ENCODE data around the gene PPP2R5E. TPM values are rescaled to one million over a fixed set of nuclear protein-coding genes. Genes with fewer than 3 reads are reported as not detected.

Gene PPP2R5E
- total and polyA plus RNA-seq, 2 of the 8 experiments (the other 6 are each of a cell fraction or from before 2014, with no cell fraction given), result 6.8 to 64.6 TPM

GRCh38 chr14:63393012-63393411, 150.2 kb downstream of the PPP2R5E start:
- H3K79me1 ChIP-seq (ENCODE audit: low read depth, low read length), result no peaks in the 10 kb centered on the region
- H2BK120ac ChIP-seq (replicated peaks; ENCODE audit: low read depth, low read length), result no peak overlapping the region
- H3K4ac ChIP-seq (replicated peaks; ENCODE audit: insufficient read length, low read depth, low read length), result no peak overlapping the region
- H3K18ac ChIP-seq (ENCODE audit: extremely low read depth, low read length), result no peak overlapping the region
- no peak overlapping the region for H3K23ac ChIP-seq (ENCODE audit: insufficient read length)
- no peak overlapping the region for H2BK15ac ChIP-seq (ENCODE audit: low read length)
- H4K8ac ChIP-seq (ENCODE audit: extremely low read depth, insufficient read depth, low read length), result no peak overlapping the region
- H3K79me2 ChIP-seq (ENCODE audit: control insufficient read depth in 1 of 2, insufficient read depth in 2 of 2, low read length in 2 of 2), result no peaks in the 10 kb centered on the region
- CTCF ChIA-PET (ENCODE audit: partially characterized antibody), result interaction anchor here (0.7 kb wide), 1 partner anchor 142 kb away, joined by 6 read pairs; no protein-coding TSS in a partner anchor
- POLR2A ChIA-PET (ENCODE audit: partially characterized antibody), result no interaction called here
- no peak overlapping the region for H2BK5ac ChIP-seq (ENCODE audit: low read depth, low read length)
- no peaks in the 10 kb centered on the region for H3K27me3 ChIP-seq (replicated peaks in 1 of 4; ENCODE audit: control insufficient read depth in 3 of 4, extremely low read depth in 1 of 4, insufficient read depth in 3 of 4, low read length in 3 of 4)
- H2BK12ac ChIP-seq (ENCODE audit: low read depth, low read length), result no peak overlapping the region
- no peaks in the 10 kb centered on the region for H4K20me1 ChIP-seq (replicated peaks in 1 of 2; ENCODE audit: control insufficient read depth in 1 of 2, insufficient read depth in 2 of 2, low read length in 2 of 2)
- H2AFZ ChIP-seq (ENCODE audit: low read length), result no peak overlapping the region
- no peak overlapping the region for H3K56ac ChIP-seq (replicated peaks; ENCODE audit: insufficient read length, low read depth, low read length)
- no peak overlapping the region for H3K14ac ChIP-seq (ENCODE audit: insufficient read length)
- no peak overlapping the region for H3K4me2 ChIP-seq (ENCODE audit: insufficient read depth in 1 of 2, low read depth in 2 of 2, low read length in 2 of 2)
- no peak overlapping the region for H3K4me3 ChIP-seq (ENCODE audit: extremely low read depth in 1 of 4, insufficient read depth in 2 of 4, low read depth in 3 of 4, low read length in 4 of 4)
- TF ChIP-seq E2F6 (IDR thresholded peaks at IDR 0.05), result no peak
- TF ChIP-seq TAF7 (optimal IDR thresholded peaks at IDR 0.05; ENCODE audit: borderline replicate concordance, low read depth, low read length), result no peak
- TF ChIP-seq ZNF274 (IDR thresholded peaks at IDR 0.05; ENCODE audit: borderline replicate concordance, extremely low read depth, low read length), result no peak
- TF ChIP-seq HDAC2 (IDR thresholded peaks at IDR 0.05; ENCODE audit: borderline replicate concordance in 1 of 2, low read depth in 2 of 2, low read length in 2 of 2), result no peak
- no peak for TF ChIP-seq EZH2 (IDR thresholded peaks at IDR 0.05; ENCODE audit: low read depth, low read length, severe bottlenecking)
- TF ChIP-seq SIN3A (conservative IDR thresholded peaks at IDR 0.05 in 1 of 2, IDR thresholded peaks at IDR 0.05 in 1 of 2; ENCODE audit: low read depth in 1 of 2, low read length in 2 of 2), result no peak
- no peak for TF ChIP-seq SP2 (IDR thresholded peaks at IDR 0.05; ENCODE audit: low read length)
- TF ChIP-seq JUND (IDR thresholded peaks at IDR 0.05; ENCODE audit: low read length), result no peak
- no peak for TF ChIP-seq CEBPB (IDR thresholded peaks at IDR 0.05; ENCODE audit: low read depth, low read length)
- TF ChIP-seq CHD1 (IDR thresholded peaks at IDR 0.05; ENCODE audit: low read depth, low read length), result no peak
- TF ChIP-seq RAD21 (IDR thresholded peaks at IDR 0.05 in 1 of 2, conservative IDR thresholded peaks at IDR 0.05 in 1 of 2; ENCODE audit: low read depth in 2 of 2, low read length in 2 of 2), result no peak
- H3K9me3 ChIP-seq (ENCODE audit: insufficient read depth in 2 of 2, low read depth in 1 of 2, low read length in 1 of 2), result no peaks in the 10 kb centered on the region
- H4K91ac ChIP-seq (replicated peaks; ENCODE audit: insufficient read length, low read length), result no peak overlapping the region
- H3K36me3 ChIP-seq (ENCODE audit: control insufficient read depth in 2 of 4, insufficient read depth in 4 of 4, low read length in 3 of 4), result peaks cover 0 to 22% (median 3%) of the 10 kb centered on the region in 4 experiments; a peak in 2 of 8 replicates
- H3K9ac ChIP-seq (replicated peaks in 1 of 4; ENCODE audit: extremely low read depth in 1 of 4, low read depth in 3 of 4, low read length in 3 of 4), result no peak overlapping the region
- H2BK20ac ChIP-seq (ENCODE audit: low read length), result no peak overlapping the region
- no peaks in the 10 kb centered on the region; the same call in 1 of the 2 replicates for H3K23me2 ChIP-seq (ENCODE audit: low read depth, low read length)
- no peak overlapping the region for H2AK5ac ChIP-seq (ENCODE audit: low read depth, low read length)
- no peak overlapping the region for H3K27ac ChIP-seq (ENCODE audit: low read depth, low read length)
- DNase-seq (ENCODE audit: low read depth in 1 of 2, low spot score in 2 of 2), result no peak
- no peak for FAIRE-seq
- H4K5ac ChIP-seq (ENCODE audit: insufficient read length, low read depth, low read length), result no peak overlapping the region
- H3K4me1 ChIP-seq (replicated peaks in 1 of 4; ENCODE audit: control insufficient read depth in 3 of 4, insufficient read depth in 4 of 4, low read length in 3 of 4), result no peaks in the 10 kb centered on the region
- WGBS, 2 experiments (ENCODE audit: extremely low coverage in 1 of 2, insufficient coverage in 1 of 2, insufficient read length in 1 of 2, insufficient replicate concordance in 2 of 2, low coverage in 1 of 2, low lambda C conversion rate in 2 of 2, missing lambda C conversion rate in 1 of 2), result 89% methylated on average over 2 of the region's 2 CpGs; no CpG with 5 or more reads in 1 of the 2 experiments

Data from H1 (cell line).